GM21381 (cell line): ENCODE measurements around the gene ART4.

Experiments used
- ATAC-seq: cut with Tn5 transposase; IDR thresholded peaks from one replicate; pipeline ENCODE4 v1.9.1; 2021; ENCODE audit warnings: mild to moderate bottlenecking, moderate library complexity; ENCODE audit not compliant: unreplicated experiment

The ART4 gene

GRCh38 chr12:14811486-14811885 lies 31.8 kb downstream of the ART4 start:
- ATAC-seq, result no peak

GRCh38 chr12:14810953-14811483 lies 32.3 kb downstream of the ART4 start:
- ATAC-seq, result no peak

GRCh38 chr12:14810167-14810952 lies 33.0 kb downstream of the ART4 start:
- ATAC-seq, result no peak

- peak; percentile 19 for ATAC-seq
Measured at GRCh38 chr12:14803830-14804160, 39.5 kb downstream of the ART4 start.

- peak; percentile 99 for ATAC-seq
Measured at GRCh38 chr12:14803011-14803829, 40.1 kb downstream of the ART4 start, which contains the start of the genes C12orf60 and WBP11. Gene C12orf60, plus strand, starts transcription at chr12:14803670. Its CDS starts 19,266 bp downstream, at chr12:14822936. Gene WBP11, minus strand, starts transcription at chr12:14803478. Its CDS starts 2,095 bp downstream, at chr12:14801383.

GRCh38 chr12:14802721-14803010 lies 40.7 kb downstream of the ART4 start:
- no peak for ATAC-seq

- no peak for ATAC-seq
Measured at GRCh38 chr12:14802247-14802646, 41.1 kb downstream of the ART4 start.

- ATAC-seq, result no peak
Measured at GRCh38 chr12:14795028-14795448, 48.3 kb downstream of the ART4 start.

GRCh38 chr12:14785568-14785967 lies 57.8 kb downstream of the ART4 start:
- no peak for ATAC-seq

GRCh38 chr12:14784471-14784870 lies 58.9 kb downstream of the ART4 start:
- no peak for ATAC-seq

- ATAC-seq, result no peak
Measured at GRCh38 chr12:14782756-14783155, 60.6 kb downstream of the ART4 start.

- ATAC-seq, result no peak
Measured at GRCh38 chr12:14781563-14781962, 61.8 kb downstream of the ART4 start.

GRCh38 chr12:14780859-14781258 lies 62.5 kb downstream of the ART4 start:
- ATAC-seq, result no peak

- ATAC-seq, result no peak
Measured at GRCh38 chr12:14779834-14780233, 63.5 kb downstream of the ART4 start.

- no peak for ATAC-seq
Measured at GRCh38 chr12:14777271-14777670, 66.1 kb downstream of the ART4 start.

- no peak for ATAC-seq
Measured at GRCh38 chr12:14776236-14776961, 66.9 kb downstream of the ART4 start.

- ATAC-seq, result no peak
Measured at GRCh38 chr12:14775636-14775980, 67.7 kb downstream of the ART4 start.
